HUES64 (cell line): Measurements from ENCODE around the gene TENM4.

Source experiments
- H3K27ac ChIP-seq: 2 replicates; pipeline ENCODE4 v1.7.0; 2013; ENCODE audit warnings: low read depth, low read length, inconsistent platforms
- H3K27me3 ChIP-seq: 2 replicates; pipeline ENCODE4 v1.6.1; 2013; ENCODE audit warnings: mild to moderate bottlenecking, low read length; ENCODE audit not compliant: insufficient read depth
- H3K36me3 ChIP-seq: 2 replicates; pipeline ENCODE4 v1.6.1; 2013; ENCODE audit warnings: mild to moderate bottlenecking, low read length; ENCODE audit not compliant: insufficient read depth
- H3K4me1 ChIP-seq: 2 replicates; pipeline ENCODE4 v1.6.1; 2013; ENCODE audit warnings: mild to moderate bottlenecking, low read length, moderate library complexity; ENCODE audit not compliant: insufficient read depth
- H3K4me3 ChIP-seq: 2 replicates; pipeline ENCODE4 v1.5.1; 2013; ENCODE audit warnings: mild to moderate bottlenecking, low read length, moderate library complexity
- H3K9ac ChIP-seq: 2 replicates; pipeline ENCODE4 v1.6.1; 2013; ENCODE audit warnings: mild to moderate bottlenecking, low read depth, low read length
- H3K9me3 ChIP-seq: 2 replicates; pipeline ENCODE4 v1.6.1; 2013; ENCODE audit warnings: low read depth, low read length; ENCODE audit not compliant: insufficient read depth
- WGBS: fragments of 150-250, 120-280 bp; methylation state at CpG from one replicate; pipeline ENCODE4 v1.1.7; 2013; ENCODE audit warnings: missing lambda C conversion rate; 5-methylcytosine and 5-hydroxymethylcytosine counted together

TENM4 gene

GRCh38 chr11:78783301-78783700, 657.5 kb downstream of the TENM4 start:
- Histone ChIP-seq H3K27ac (no peak overlapping the region), H3K27me3 (no peaks in the 10 kb centered on the region), H3K36me3 (no peaks in the 10 kb centered on the region), H3K9ac (no peak overlapping the region), H3K4me3 (no peak overlapping the region), H3K4me1 (peaks cover 23% of the 10 kb centered on the region), H3K9me3 (no peaks in the 10 kb centered on the region)
- WGBS, result 100% methylated on average over 1 of the region's 1 CpG

GRCh38 chr11:78782725-78783124, 658.1 kb downstream of the TENM4 start:
- WGBS, result 100% methylated on average over 2 of the region's 2 CpGs
- H3K27me3 ChIP-seq, result no peaks in the 10 kb centered on the region
- no peak overlapping the region for H3K9ac ChIP-seq
- no peak overlapping the region for H3K4me3 ChIP-seq
- no peaks in the 10 kb centered on the region for H3K9me3 ChIP-seq
- H3K27ac ChIP-seq, result no peak overlapping the region
- H3K4me1 ChIP-seq, result peaks cover 23% of the 10 kb centered on the region
- no peaks in the 10 kb centered on the region for H3K36me3 ChIP-seq

GRCh38 chr11:78780889-78781288, 659.9 kb downstream of the TENM4 start:
- no peak overlapping the region for H3K27ac ChIP-seq
- no peak overlapping the region for H3K4me3 ChIP-seq
- peaks cover 23% of the 10 kb centered on the region for H3K4me1 ChIP-seq
- H3K9me3 ChIP-seq, result no peaks in the 10 kb centered on the region
- WGBS, result 97% methylated on average over 3 of the region's 3 CpGs
- no peaks in the 10 kb centered on the region for H3K36me3 ChIP-seq
- H3K9ac ChIP-seq, result no peak overlapping the region
- H3K27me3 ChIP-seq, result no peaks in the 10 kb centered on the region

GRCh38 chr11:78773492-78773891, 667.3 kb downstream of the TENM4 start:
- Histone ChIP-seq H3K27me3 (no peaks in the 10 kb centered on the region), H3K9ac (no peak overlapping the region), H3K9me3 (no peaks in the 10 kb centered on the region), H3K4me3 (no peak overlapping the region), H3K36me3 (no peaks in the 10 kb centered on the region), H3K27ac (no peak overlapping the region), H3K4me1 (no peaks in the 10 kb centered on the region)
- 99% methylated on average over 2 of the region's 2 CpGs for WGBS

- Histone ChIP-seq H3K27me3 (no peaks in the 10 kb centered on the region), H3K4me1 (no peaks in the 10 kb centered on the region), H3K27ac (no peak overlapping the region), H3K9ac (no peak overlapping the region), H3K4me3 (no peak overlapping the region), H3K9me3 (no peaks in the 10 kb centered on the region), H3K36me3 (no peaks in the 10 kb centered on the region)
- 93% methylated on average over 4 of the region's 5 CpGs for WGBS
Observed at GRCh38 chr11:78773077-78773476, 667.8 kb downstream of the TENM4 start.

GRCh38 chr11:78772186-78772585, 668.6 kb downstream of the TENM4 start:
- no peaks in the 10 kb centered on the region for H3K36me3 ChIP-seq
- H3K27ac ChIP-seq, result no peak overlapping the region
- H3K9me3 ChIP-seq, result no peaks in the 10 kb centered on the region
- H3K4me1 ChIP-seq, result no peaks in the 10 kb centered on the region
- no peak overlapping the region for H3K4me3 ChIP-seq
- 95% methylated on average over 3 of the region's 3 CpGs for WGBS
- no peaks in the 10 kb centered on the region for H3K27me3 ChIP-seq
- H3K9ac ChIP-seq, result no peak overlapping the region

- H3K27ac ChIP-seq, result no peak overlapping the region
- H3K9ac ChIP-seq, result no peak overlapping the region
- H3K36me3 ChIP-seq, result no peaks in the 10 kb centered on the region
- H3K27me3 ChIP-seq, result no peaks in the 10 kb centered on the region
- no peaks in the 10 kb centered on the region for H3K9me3 ChIP-seq
- no peak overlapping the region for H3K4me3 ChIP-seq
- H3K4me1 ChIP-seq, result no peaks in the 10 kb centered on the region
- WGBS, result 97% methylated on average over 6 of the region's 6 CpGs
Observed at GRCh38 chr11:78770931-78771330, 669.9 kb downstream of the TENM4 start.

GRCh38 chr11:78768971-78769370, 671.9 kb downstream of the TENM4 start:
- WGBS, result 95% methylated on average over 5 of the region's 5 CpGs
- no peaks in the 10 kb centered on the region for H3K4me1 ChIP-seq
- no peak overlapping the region for H3K4me3 ChIP-seq
- H3K9ac ChIP-seq, result no peak overlapping the region
- H3K36me3 ChIP-seq, result no peaks in the 10 kb centered on the region
- H3K27ac ChIP-seq, result no peak overlapping the region
- H3K9me3 ChIP-seq, result no peaks in the 10 kb centered on the region
- no peaks in the 10 kb centered on the region for H3K27me3 ChIP-seq

- Histone ChIP-seq H3K4me1 (no peaks in the 10 kb centered on the region), H3K36me3 (no peaks in the 10 kb centered on the region), H3K9ac (no peak overlapping the region), H3K9me3 (no peaks in the 10 kb centered on the region), H3K27me3 (no peaks in the 10 kb centered on the region), H3K27ac (no peak overlapping the region), H3K4me3 (no peak overlapping the region)
- 92% methylated on average over 3 of the region's 3 CpGs for WGBS
Observed at GRCh38 chr11:78768345-78768744, 672.5 kb downstream of the TENM4 start.

GRCh38 chr11:78767027-78767932, 673.5 kb downstream of the TENM4 start:
- no peaks in the 10 kb centered on the region for H3K4me1 ChIP-seq
- H3K27ac ChIP-seq, result no peak overlapping the region
- no peaks in the 10 kb centered on the region for H3K27me3 ChIP-seq
- no peak overlapping the region for H3K4me3 ChIP-seq
- H3K9me3 ChIP-seq, result no peaks in the 10 kb centered on the region
- 96% methylated on average over 8 of the region's 8 CpGs for WGBS
- H3K36me3 ChIP-seq, result no peaks in the 10 kb centered on the region
- no peak overlapping the region for H3K9ac ChIP-seq

GRCh38 chr11:78764946-78765345, 675.9 kb downstream of the TENM4 start:
- no peak overlapping the region for H3K4me3 ChIP-seq
- WGBS, result 94% methylated on average over 3 of the region's 4 CpGs
- no peaks in the 10 kb centered on the region for H3K9me3 ChIP-seq

More at GRCh38 chr11:78764946-78765345, 675.9 kb downstream of the TENM4 start:
- no peaks in the 10 kb centered on the region for H3K27me3 ChIP-seq
- H3K36me3 ChIP-seq, result no peaks in the 10 kb centered on the region
- no peaks in the 10 kb centered on the region for H3K4me1 ChIP-seq
- no peak overlapping the region for H3K27ac ChIP-seq
- H3K9ac ChIP-seq, result no peak overlapping the region
